Naive B cell (primary cell): Measurements from ENCODE around the gene PCNX4. TPM values are rescaled to one million over a fixed set of nuclear protein-coding genes. Genes with fewer than 3 reads are reported as not detected.

Experiments
- ATAC-seq, 2 donors: fragments of 150-1000 bp; cut with Tn5 transposase; 2 replicates each; pipeline ENCODE4 v1.10.0; 2021; ENCODE audit warnings: low read depth in 2 of 2, mild to moderate bottlenecking in 2 of 2, moderate library complexity in 2 of 2
- DNase-seq: peaks from one replicate; pipeline ENCODE4 v3.0.0; 2022
- H3K27ac Mint-ChIP-seq, 6 donors: one replicate each; pipeline ENCODE4 v1.8.0; 2020 to 2022; ENCODE audit warnings: mild to moderate bottlenecking in 6 of 6, mixed read lengths in 6 of 6, moderate library complexity in 5 of 6, inconsistent platforms in 2 of 6
- H3K27me3 Mint-ChIP-seq, 3 donors: one replicate each; pipeline ENCODE4 v1.8.0; 2021 to 2022; ENCODE audit warnings: mixed read lengths in 3 of 3, mild to moderate bottlenecking in 1 of 3
- H3K36me3 Mint-ChIP-seq, 2 donors: one replicate each; pipeline ENCODE4 v1.8.0; 2020 to 2022; ENCODE audit warnings: mixed read lengths in 2 of 2, inconsistent platforms in 1 of 2, mild to moderate bottlenecking in 1 of 2
- H3K4me1 Mint-ChIP-seq, 3 donors: one replicate each; pipeline ENCODE4 v1.8.0; 2020 to 2022; ENCODE audit warnings: mixed read lengths in 3 of 3, inconsistent platforms in 1 of 3, mild to moderate bottlenecking in 1 of 3, moderate library complexity in 1 of 3
- H3K4me3 Mint-ChIP-seq, 8 donors: one replicate each; pipeline ENCODE4 v1.8.0; 2020 to 2022; ENCODE audit warnings: mild to moderate bottlenecking in 8 of 8, mixed read lengths in 8 of 8, moderate library complexity in 8 of 8, inconsistent platforms in 2 of 8
- H3K9me3 Mint-ChIP-seq, 7 donors: one replicate each; pipeline ENCODE4 v1.8.0; 2020 to 2022; ENCODE audit warnings: mixed read lengths in 7 of 7, mild to moderate bottlenecking in 5 of 7, inconsistent platforms in 2 of 7, moderate library complexity in 1 of 7
- polyA plus RNA-seq, 6 donors: library from polyadenylated mRNA; unstranded; fragments of 300-500 nt; fragmentation: Illumina TruSeq; gene quantifications; one replicate each; pipeline ENCODE4 v1.2.3, GENCODE V29; 2021; ENCODE audit warnings: low read depth in 6 of 6

Gene PCNX4
- polyA plus RNA-seq, 6 donors from 2014 or later, result 11.3 to 26.1 (median 24.5) TPM

- Mint-ChIP-seq H3K4me3 (peak overlapping the region; percentile 86 to 99 (median 95)), H3K36me3 (no peaks in the 10 kb centered on the region), H3K9me3 (no peaks in the 10 kb centered on the region), H3K27me3 (no peaks in the 10 kb centered on the region), H3K27ac (peak overlapping the region; percentile 93 to 99 (median 95)), H3K4me1 (peaks cover 26 to 41% (median 35%) of the 10 kb centered on the region in 3 donors)
- ATAC-seq (peak; percentile 24 to 29), DNase-seq (no peak)
Measured at GRCh38 chr14:60165547-60165876, 73.8 kb downstream of the PCNX4 start.

- peak overlapping the region; percentile 93 to 99 (median 96) for H3K27ac Mint-ChIP-seq
- H3K4me3 Mint-ChIP-seq, result peak overlapping the region; percentile 86 to 99 (median 95)
- H3K9me3 Mint-ChIP-seq, result no peaks in the 10 kb centered on the region
- H3K36me3 Mint-ChIP-seq, result no peaks in the 10 kb centered on the region
- no peaks in the 10 kb centered on the region for H3K27me3 Mint-ChIP-seq
- H3K4me1 Mint-ChIP-seq, result peaks cover 26 to 37% (median 35%) of the 10 kb centered on the region in 3 donors
- ATAC-seq (no peak), DNase-seq (no peak)
Measured at GRCh38 chr14:60166142-60166541, 74.4 kb downstream of the PCNX4 start.

- DNase-seq, result no peak
- H3K4me1 Mint-ChIP-seq, result peaks cover 8 to 16% (median 15%) of the 10 kb centered on the region in 3 donors
- H3K36me3 Mint-ChIP-seq, result no peaks in the 10 kb centered on the region
- no peak for ATAC-seq
- peaks cover 0 to 3% (median 1%) of the 10 kb centered on the region in 3 donors for H3K27me3 Mint-ChIP-seq
- no peak overlapping the region for H3K4me3 Mint-ChIP-seq
- no peaks in the 10 kb centered on the region for H3K9me3 Mint-ChIP-seq
- H3K27ac Mint-ChIP-seq, result no peak overlapping the region
Measured at GRCh38 chr14:60169722-60170121, 78.0 kb downstream of the PCNX4 start.

GRCh38 chr14:60170948-60171347 lies 79.2 kb downstream of the PCNX4 start:
- H3K36me3 Mint-ChIP-seq, result no peaks in the 10 kb centered on the region
- H3K27me3 Mint-ChIP-seq, result peaks cover 3 to 10% (median 4%) of the 10 kb centered on the region in 3 donors
- no peak overlapping the region for H3K4me3 Mint-ChIP-seq
- peaks cover 8 to 17% (median 13%) of the 10 kb centered on the region in 3 donors for H3K4me1 Mint-ChIP-seq
- DNase-seq (no peak), ATAC-seq (no peak)
- no peaks in the 10 kb centered on the region for H3K9me3 Mint-ChIP-seq
- no peak overlapping the region for H3K27ac Mint-ChIP-seq

GRCh38 chr14:60171690-60172089 lies 80.0 kb downstream of the PCNX4 start:
- no peak overlapping the region for H3K27ac Mint-ChIP-seq
- ATAC-seq (no peak), DNase-seq (no peak)
- H3K4me3 Mint-ChIP-seq, result no peak overlapping the region
- no peaks in the 10 kb centered on the region for H3K36me3 Mint-ChIP-seq
- peaks cover under 1 to 10% (median 6%) of the 10 kb centered on the region in 3 donors for H3K4me1 Mint-ChIP-seq
- H3K27me3 Mint-ChIP-seq, result peaks cover 4 to 10% (median 7%) of the 10 kb centered on the region in 3 donors
- no peaks in the 10 kb centered on the region for H3K9me3 Mint-ChIP-seq

GRCh38 chr14:60174352-60175254 lies 82.9 kb downstream of the PCNX4 start:
- no peak overlapping the region for H3K27ac Mint-ChIP-seq

GRCh38 chr14:60175255-60175902 lies 83.7 kb downstream of the PCNX4 start:
- H3K27ac Mint-ChIP-seq, result no peak overlapping the region
- H3K4me3 Mint-ChIP-seq, result no peak overlapping the region

More at GRCh38 chr14:60174352-60175254, 82.9 kb downstream of the PCNX4 start:
- no peak for DNase-seq
- Mint-ChIP-seq H3K36me3 (no peaks in the 10 kb centered on the region), H3K4me3 (no peak overlapping the region), H3K4me1 (peaks cover 0 to 8% (median 5%) of the 10 kb centered on the region in 3 donors), H3K27me3 (peaks cover 4 to 10% (median 7%) of the 10 kb centered on the region in 3 donors), H3K9me3 (peaks cover 0 to 6% (median under 1%) of the 10 kb centered on the region in 7 donors)
- no peak for ATAC-seq

GRCh38 chr14:60178164-60178563 lies 86.4 kb downstream of the PCNX4 start:
- H3K27ac Mint-ChIP-seq, result no peak overlapping the region
- H3K27me3 Mint-ChIP-seq, result peaks cover 4 to 10% (median 7%) of the 10 kb centered on the region in 3 donors
- peaks cover 3 to 10% (median 9%) of the 10 kb centered on the region in 3 donors for H3K4me1 Mint-ChIP-seq
- no peak overlapping the region for H3K4me3 Mint-ChIP-seq
- peaks cover 0 to 19% (median 5%) of the 10 kb centered on the region in 7 donors for H3K9me3 Mint-ChIP-seq
- no peak for ATAC-seq
- peaks cover 0 to 8% of the 10 kb centered on the region in 2 donors for H3K36me3 Mint-ChIP-seq
- DNase-seq, result no peak

More at GRCh38 chr14:60175255-60175902, 83.7 kb downstream of the PCNX4 start:
- Mint-ChIP-seq H3K27me3 (peaks cover 4 to 10% (median 7%) of the 10 kb centered on the region in 3 donors), H3K36me3 (peaks cover 0 to 2% of the 10 kb centered on the region in 2 donors), H3K4me1 (peaks cover 0 to 8% (median 5%) of the 10 kb centered on the region in 3 donors), H3K9me3 (peaks cover 0 to 13% (median 3%) of the 10 kb centered on the region in 7 donors)
- ATAC-seq, result no peak
- DNase-seq, result no peak

- Mint-ChIP-seq H3K9me3 (peaks cover 0 to 19% (median 5%) of the 10 kb centered on the region in 7 donors), H3K27me3 (peaks cover 4 to 10% (median 7%) of the 10 kb centered on the region in 3 donors), H3K36me3 (peaks cover 0 to 8% of the 10 kb centered on the region in 2 donors), H3K27ac (no peak overlapping the region), H3K4me1 (peaks cover 10 to 16% (median 16%) of the 10 kb centered on the region in 3 donors), H3K4me3 (no peak overlapping the region)
- ATAC-seq (no peak), DNase-seq (no peak)
Measured at GRCh38 chr14:60178820-60179219, 87.1 kb downstream of the PCNX4 start.

GRCh38 chr14:60179431-60179869 lies 87.7 kb downstream of the PCNX4 start:
- peaks cover 0 to 19% (median 5%) of the 10 kb centered on the region in 7 donors for H3K9me3 Mint-ChIP-seq
- DNase-seq (no peak), ATAC-seq (no peak)
- H3K36me3 Mint-ChIP-seq, result peaks cover 0 to 8% of the 10 kb centered on the region in 2 donors
- no peak overlapping the region for H3K4me3 Mint-ChIP-seq
- no peak overlapping the region for H3K27ac Mint-ChIP-seq
- H3K4me1 Mint-ChIP-seq, result peaks cover 15 to 19% (median 16%) of the 10 kb centered on the region in 3 donors
- H3K27me3 Mint-ChIP-seq, result peaks cover 4 to 10% (median 7%) of the 10 kb centered on the region in 3 donors

GRCh38 chr14:60183138-60183537 lies 91.4 kb downstream of the PCNX4 start:
- Mint-ChIP-seq H3K9me3 (peaks cover 0 to 19% (median 5%) of the 10 kb centered on the region in 7 donors), H3K27me3 (no peaks in the 10 kb centered on the region), H3K4me1 (peaks cover 8 to 17% (median 14%) of the 10 kb centered on the region in 3 donors), H3K4me3 (peak overlapping the region in 6 of 8 donors; percentile 74 to 91 (median 86)), H3K27ac (peak overlapping the region; percentile 48 to 93 (median 77)), H3K36me3 (peaks cover 0 to 8% of the 10 kb centered on the region in 2 donors)
- ATAC-seq (peak; percentile 34 to 35), DNase-seq (no peak)

GRCh38 chr14:60183741-60184140 lies 92.0 kb downstream of the PCNX4 start:
- peaks cover 0 to 19% (median 5%) of the 10 kb centered on the region in 7 donors for H3K9me3 Mint-ChIP-seq
- peak overlapping the region; percentile 74 to 91 (median 84) for H3K4me3 Mint-ChIP-seq
- H3K36me3 Mint-ChIP-seq, result peaks cover 0 to 8% of the 10 kb centered on the region in 2 donors
- H3K27me3 Mint-ChIP-seq, result no peaks in the 10 kb centered on the region
- DNase-seq, result peak; percentile 6
- peak overlapping the region; percentile 77 to 93 (median 84) for H3K27ac Mint-ChIP-seq
- H3K4me1 Mint-ChIP-seq, result peaks cover 8 to 17% (median 14%) of the 10 kb centered on the region in 3 donors
- ATAC-seq, result peak; percentile 23 to 45
